Tibial artery (tissue), 4 donors: ENCODE data around the gene CDH2.

Experiments used
- DNase-seq, 2 donors: peaks; one replicate each; pipeline ENCODE4 v3.0.0-alpha.2; 2019
- H3K27ac ChIP-seq, 2 donors: fragments of 200-600 bp; sonication (generic) in 1 of 2; 1 replicate in 1 of 2; 2 replicates in 1 of 2; pipeline ENCODE4 v1.5.1; 2018 to 2019; ENCODE audit warnings: mild to moderate bottlenecking in 1 of 2
- H3K27me3 ChIP-seq, 2 donors: fragments of 200-600 bp; sonication (generic) in 1 of 2; one replicate each; pipeline versions ENCODE4 v1.5.1 to v1.6.0; 2016 to 2019
- H3K36me3 ChIP-seq, 3 donors: fragments of 200-600 bp; sonication (generic) in 2 of 3; one replicate each; pipeline ENCODE4 v1.5.1; 2016 to 2019; ENCODE audit warnings: mild to moderate bottlenecking in 2 of 3
- H3K4me1 ChIP-seq, 4 donors: fragments of 200-600 bp; sonication (generic) in 2 of 4; 1 replicate in 3 of 4; 2 replicates in 1 of 4; pipeline ENCODE4 v1.5.1; 2016 to 2019
- H3K4me3 ChIP-seq, 2 donors: fragments of 200-600 bp; sonication (generic) in 1 of 2; 1 replicate in 1 of 2; 2 replicates in 1 of 2; pipeline ENCODE4 v1.5.1; 2018 to 2019; ENCODE audit warnings: mild to moderate bottlenecking in 2 of 2
- H3K9me3 ChIP-seq, 3 donors: fragments of 200-600 bp; sonication (generic) in 1 of 3; one replicate each; pipeline ENCODE4 v1.5.1; 2016 to 2019
- CTCF ChIP-seq, 2 experiments: fragments of 200-600 bp in 1 of 2; fragments of 450-650 bp in 1 of 2; IDR thresholded peaks; one replicate each; pipeline ENCODE4 v1.5.1; 2017 to 2019; ENCODE audit warnings: antibody characterized with exemption in 2 of 2, mild to moderate bottlenecking in 1 of 2, moderate library complexity in 1 of 2
- intact Hi-C: fragments of 100-400 bp; cut with DNase I; formaldehyde crosslinking; loops from one replicate; pipeline ENCODE4 v1.15.0; 2023; ENCODE audit warnings: low total_unique reads

CDH2 gene

GRCh38 chr18:28201056-28201455, 24.1 kb upstream of the CDH2 start:
- Histone ChIP-seq H3K27ac (no peak overlapping the region), H3K4me1 (peaks cover 0 to 5% (median 0%) of the 10 kb centered on the region in 4 donors), H3K27me3 (no peaks in the 10 kb centered on the region), H3K4me3 (no peak overlapping the region), H3K36me3 (no peaks in the 10 kb centered on the region), H3K9me3 (no peaks in the 10 kb centered on the region)
- no peak for DNase-seq
- TF ChIP-seq CTCF (IDR thresholded peaks at IDR 0.05), result no peak
- intact Hi-C loops, result no loop called here

- DNase-seq, result no peak
- no peak overlapping the region for H3K4me3 ChIP-seq
- no peaks in the 10 kb centered on the region for H3K9me3 ChIP-seq
- H3K4me1 ChIP-seq, result no peaks in the 10 kb centered on the region
- TF ChIP-seq CTCF (IDR thresholded peaks at IDR 0.05), result no peak
- intact Hi-C loops, result no loop called here
- no peaks in the 10 kb centered on the region for H3K27me3 ChIP-seq
- no peak overlapping the region for H3K27ac ChIP-seq
- H3K36me3 ChIP-seq, result no peaks in the 10 kb centered on the region
These were observed 21.7 kb upstream of the CDH2 start for GRCh38 chr18:28198620-28199019.

GRCh38 chr18:28193177-28193778, 16.3 kb upstream of the CDH2 start:
- no peaks in the 10 kb centered on the region for H3K36me3 ChIP-seq
- intact Hi-C loops, result no loop called here
- H3K27ac ChIP-seq, result no peak overlapping the region
- H3K4me1 ChIP-seq, result no peaks in the 10 kb centered on the region
- no peaks in the 10 kb centered on the region for H3K9me3 ChIP-seq
- no peak for TF ChIP-seq CTCF (IDR thresholded peaks at IDR 0.05)
- no peak for DNase-seq
- H3K27me3 ChIP-seq, result no peaks in the 10 kb centered on the region
- no peak overlapping the region for H3K4me3 ChIP-seq

- H3K27ac ChIP-seq, result no peak overlapping the region
- H3K4me3 ChIP-seq, result no peak overlapping the region
- H3K4me1 ChIP-seq, result no peaks in the 10 kb centered on the region
- peak; percentile 47 to 60 for TF ChIP-seq CTCF (IDR thresholded peaks at IDR 0.05)
- H3K36me3 ChIP-seq, result no peaks in the 10 kb centered on the region
- no peaks in the 10 kb centered on the region for H3K9me3 ChIP-seq
- intact Hi-C loops, result no loop called here
- no peak for DNase-seq
- H3K27me3 ChIP-seq, result no peaks in the 10 kb centered on the region
These were observed 12.7 kb upstream of the CDH2 start for GRCh38 chr18:28189400-28190239.

- H3K36me3 ChIP-seq, result no peaks in the 10 kb centered on the region
- no peaks in the 10 kb centered on the region for H3K9me3 ChIP-seq
- intact Hi-C loops, result no loop called here
- H3K4me1 ChIP-seq, result no peaks in the 10 kb centered on the region
- no peak overlapping the region for H3K27ac ChIP-seq
- no peaks in the 10 kb centered on the region for H3K27me3 ChIP-seq
- TF ChIP-seq CTCF (IDR thresholded peaks at IDR 0.05), result no peak
- DNase-seq, result no peak
- H3K4me3 ChIP-seq, result no peak overlapping the region
These were observed 8.2 kb upstream of the CDH2 start for GRCh38 chr18:28185121-28185520.
